H1 (cell line): ENCODE measurements around the gene SLC35A2. TPM values are rescaled to one million over a fixed set of nuclear protein-coding genes. Genes with fewer than 3 reads are reported as not detected.
A peak's percentile ranks its signal among the peaks of the same experiment; 100 is the strongest.

ENCODE experiments used
- SIX5 ChIP-seq: IDR thresholded peaks from 2 replicates; pipeline ENCODE4 v1.6.1; 2011; ENCODE audit warnings: mild to moderate bottlenecking, low read depth, low read length
- polyA plus RNA-seq, 7 experiments: library from polyadenylated mRNA; depleted of rRNA in 3 of 7; stranded (reverse) in 5 of 7; unstranded in 2 of 7; fragments of >200 nt in 5 of 7; fragments of 200-250 nt in 2 of 7; gene quantifications; 1 replicate in 5 of 7; 2 replicates in 1 of 7; 4 replicates in 1 of 7; pipeline versions ENCODE4 v1.2.1 to v1.2.3, GENCODE V29; 2011 to 2013; ENCODE audit warnings: missing spikeins in 2 of 7, mixed read lengths in 2 of 7
- total RNA-seq: library from RNA; stranded (reverse); fragmentation: NEBNext Ultra II Directional; extraction: Animal tissue kit (Norgen Biotek cat#: 25700); gene quantifications from 2 replicates; pipeline ENCODE4 v1.2.1, GENCODE V29; 2021

Gene SLC35A2
- total and polyA plus RNA-seq, 2 of the 8 experiments (the other 6 are each of a cell fraction or from before 2014, with no cell fraction given): 21.4 to 48.3 TPM

- TF ChIP-seq SIX5: peak; percentile 25; the same call in 1 of the 2 replicates
These were observed 14.3 kb downstream of the SLC35A2 start (continued) for GRCh38 chrX:48897157-48897624.
